OCI-LY3 (cell line): ENCODE data around the gene AKAP8L.

Experiments used
- EZH2phosphoT487 ChIP-seq: fragments of 200-600 bp; shearing (Covaris generic); IDR thresholded peaks from 2 replicates; pipeline ENCODE4 v1.6.1; 2018; ENCODE audit warnings: antibody characterized with exemption, mixed run types, low read depth
- TF ChIP-seq, protein P1 (sequence below): fragments of 200-600, 300-600 bp; sonication (generic); IDR thresholded peaks from 2 replicates; pipeline ENCODE4 v1.5.1; 2014; ENCODE audit warnings: antibody characterized with exemption, low read length, low read depth

DNA sequence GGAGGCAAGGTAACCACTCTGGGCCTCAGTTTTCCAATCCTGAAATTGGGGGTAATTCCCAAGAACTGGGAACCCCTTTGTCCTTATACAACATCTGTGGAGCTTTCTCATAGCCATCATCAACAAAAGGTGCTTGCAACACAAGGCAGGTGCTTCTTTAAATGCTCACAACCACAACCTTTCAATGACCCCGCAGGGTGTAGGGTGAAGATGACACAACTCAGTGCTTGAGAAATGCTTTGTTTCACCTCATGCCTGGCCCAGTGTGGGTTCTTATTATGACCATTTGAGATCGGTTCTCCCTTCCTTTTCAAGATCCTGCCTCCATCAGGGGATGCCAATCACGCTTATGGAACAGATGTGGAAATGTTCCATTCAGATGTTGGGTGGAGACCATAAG lies 22.5 kb upstream of the AKAP8L start:
- TF ChIP-seq, protein P1, sequence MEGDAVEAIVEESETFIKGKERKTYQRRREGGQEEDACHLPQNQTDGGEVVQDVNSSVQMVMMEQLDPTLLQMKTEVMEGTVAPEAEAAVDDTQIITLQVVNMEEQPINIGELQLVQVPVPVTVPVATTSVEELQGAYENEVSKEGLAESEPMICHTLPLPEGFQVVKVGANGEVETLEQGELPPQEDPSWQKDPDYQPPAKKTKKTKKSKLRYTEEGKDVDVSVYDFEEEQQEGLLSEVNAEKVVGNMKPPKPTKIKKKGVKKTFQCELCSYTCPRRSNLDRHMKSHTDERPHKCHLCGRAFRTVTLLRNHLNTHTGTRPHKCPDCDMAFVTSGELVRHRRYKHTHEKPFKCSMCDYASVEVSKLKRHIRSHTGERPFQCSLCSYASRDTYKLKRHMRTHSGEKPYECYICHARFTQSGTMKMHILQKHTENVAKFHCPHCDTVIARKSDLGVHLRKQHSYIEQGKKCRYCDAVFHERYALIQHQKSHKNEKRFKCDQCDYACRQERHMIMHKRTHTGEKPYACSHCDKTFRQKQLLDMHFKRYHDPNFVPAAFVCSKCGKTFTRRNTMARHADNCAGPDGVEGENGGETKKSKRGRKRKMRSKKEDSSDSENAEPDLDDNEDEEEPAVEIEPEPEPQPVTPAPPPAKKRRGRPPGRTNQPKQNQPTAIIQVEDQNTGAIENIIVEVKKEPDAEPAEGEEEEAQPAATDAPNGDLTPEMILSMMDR, result no peak
- no peak for TF ChIP-seq EZH2phosphoT487
